SK-N-SH (cell line): Measurements from ENCODE around the gene CD81. TPM values are rescaled to one million over a fixed set of nuclear protein-coding genes. Genes with fewer than 3 reads are reported as not detected.

Experiments
- CTCF ChIA-PET: fragments of 300-600, 350-600 bp; formaldehyde crosslinking; extraction: SDS; loops from one replicate; lab custom pipeline; 2021; lab: Yijun Ruan, JAX
- POLR2A ChIA-PET: fragments of 350-600 bp; sonication (Branson Sonifier 250); formaldehyde crosslinking; extraction: SDS; loops from one replicate; lab custom pipeline; 2020; ENCODE audit warnings: antibody characterized with exemption, inconsistent platforms; lab: Yijun Ruan, JAX
- DNase-seq: peaks from one replicate; pipeline ENCODE4 v3.0.0; 2012
- H2AFZ ChIP-seq: fragments of 200-600 bp; sonication (generic); 2 replicates; pipeline ENCODE4 v1.8.1; 2016; ENCODE audit warnings: antibody characterized with exemption, mild to moderate bottlenecking, low read depth
- H3F3A ChIP-seq: fragments of 200-600 bp; sonication (generic); replicated peaks from 2 replicates; pipeline ENCODE3; 2016; ENCODE audit warnings: antibody characterized with exemption, mild to moderate bottlenecking; ENCODE audit not compliant: insufficient read depth
- H3K27ac ChIP-seq, 2 experiments: fragments of 200-500 bp in 1 of 2; fragments of 200-600 bp in 1 of 2; sonication (Bioruptor generic) in 1 of 2; sonication (generic), shearing (Covaris generic) in 1 of 2; 2 replicates each; pipeline versions ENCODE4 v1.5.1 to v1.6.1; 2014 to 2016; ENCODE audit warnings: low read depth in 2 of 2, inconsistent platforms in 1 of 2, low read length in 1 of 2, mild to moderate bottlenecking in 1 of 2, mixed read lengths in 1 of 2
- H3K27me3 ChIP-seq: fragments of 200-600 bp; sonication (generic), shearing (Covaris generic); 2 replicates; pipeline ENCODE4 v1.6.1; 2016; ENCODE audit warnings: mixed run types; ENCODE audit not compliant: insufficient read depth
- H3K36me3 ChIP-seq, 2 experiments: fragments of 200-500 bp in 1 of 2; fragments of 200-600 bp in 1 of 2; sonication (Bioruptor generic) in 1 of 2; sonication (generic) in 1 of 2; replicated peaks in 1 of 2; 2 replicates each; pipeline versions ENCODE3 to v1.5.1; 2014 to 2016; ENCODE audit warnings: low read length in 1 of 2, mild to moderate bottlenecking in 1 of 2; ENCODE audit not compliant: insufficient read depth in 2 of 2, control insufficient read depth in 1 of 2
- H3K4me1 ChIP-seq, 2 experiments: fragments of 200-500 bp in 1 of 2; fragments of 200-600 bp in 1 of 2; sonication (Bioruptor generic) in 1 of 2; sonication (generic), shearing (Covaris generic) in 1 of 2; 2 replicates each; pipeline versions ENCODE4 v1.5.1 to v1.6.1; 2014 to 2016; ENCODE audit warnings: low read depth in 1 of 2, low read length in 1 of 2, mixed run types in 1 of 2; ENCODE audit not compliant: insufficient read depth in 2 of 2, control insufficient read depth in 1 of 2
- H3K4me2 ChIP-seq: fragments of 200-600 bp; sonication (generic), shearing (Covaris generic); 2 replicates; pipeline ENCODE4 v1.6.1; 2017; ENCODE audit warnings: mixed run types
- H3K4me3 ChIP-seq, 2 experiments: fragments of 200-500 bp in 1 of 2; fragments of 200-600 bp in 1 of 2; sonication (Bioruptor generic) in 1 of 2; sonication (generic), shearing (Covaris generic) in 1 of 2; 2 replicates each; pipeline versions ENCODE4 v1.5.1 to v1.8.1; 2014 to 2016; ENCODE audit warnings: low read depth in 2 of 2, inconsistent platforms in 1 of 2, low read length in 1 of 2, mild to moderate bottlenecking in 1 of 2, mixed read lengths in 1 of 2, moderate library complexity in 1 of 2
- H3K79me2 ChIP-seq: fragments of 200-600 bp; sonication (generic); 2 replicates; pipeline ENCODE4 v1.8.1; 2017; ENCODE audit warnings: mild to moderate bottlenecking; ENCODE audit not compliant: insufficient read depth
- H3K9ac ChIP-seq: fragments of 200-600 bp; sonication (generic); 2 replicates; pipeline ENCODE4 v1.6.1; 2017; ENCODE audit warnings: mixed run types
- H3K9me2 ChIP-seq: fragments of 200-600 bp; sonication (generic); 2 replicates; pipeline ENCODE4 v1.6.1; 2017; ENCODE audit warnings: mixed run types
- H3K9me3 ChIP-seq: fragments of 200-600 bp; sonication (generic); 2 replicates; pipeline ENCODE4 v1.6.1; 2017; ENCODE audit warnings: mixed run types, mild to moderate bottlenecking, moderate library complexity
- H4K20me1 ChIP-seq: fragments of 200-600 bp; sonication (generic); 2 replicates; pipeline ENCODE4 v1.6.1; 2017; ENCODE audit warnings: mild to moderate bottlenecking, mixed run types; ENCODE audit not compliant: insufficient read depth
- CHD2 ChIP-seq: fragments of 150-350 bp; IDR thresholded peaks from 2 replicates; pipeline ENCODE4 v1.6.1; 2018; ENCODE audit warnings: low read length; ENCODE audit not compliant: partially characterized antibody
- FOXJ3 ChIP-seq: sonication (generic); formaldehyde crosslinking; IDR thresholded peaks from 2 replicates; pipeline ENCODE4 v1.5.1; 2020; ENCODE audit warnings: mild to moderate bottlenecking, missing genetic modification reagents
- GABPA ChIP-seq: IDR thresholded peaks from 2 replicates; pipeline ENCODE4 v1.4.0; 2012; ENCODE audit warnings: low read depth, mild to moderate bottlenecking
- IRF3 ChIP-seq: fragments of 150-350 bp; IDR thresholded peaks from 2 replicates; pipeline ENCODE4 v1.6.1; 2016; ENCODE audit warnings: mild to moderate bottlenecking, low read depth, low read length
- MXI1 ChIP-seq: IDR thresholded peaks from 2 replicates; pipeline ENCODE4 v1.6.1; 2012; ENCODE audit warnings: mild to moderate bottlenecking, low read depth, low read length, improper control_type of control experiment
- POLR2AphosphoS5 ChIP-seq: IDR thresholded peaks from 2 replicates; pipeline ENCODE4 v1.6.1; 2012; ENCODE audit warnings: low read depth, low read length
- RAD21 ChIP-seq: IDR thresholded peaks from 2 replicates; pipeline ENCODE4 v1.6.1; 2012; ENCODE audit warnings: mild to moderate bottlenecking, low read length
- RXRA ChIP-seq: IDR thresholded peaks from 2 replicates; pipeline ENCODE4 v1.4.0; 2012; ENCODE audit warnings: low read depth, mild to moderate bottlenecking, borderline replicate concordance
- SMC3 ChIP-seq: IDR thresholded peaks from 2 replicates; pipeline ENCODE4 v1.6.1; 2012; ENCODE audit warnings: low read depth, low read length, improper control_type of control experiment
- TEAD4 ChIP-seq: IDR thresholded peaks from 2 replicates; pipeline ENCODE4 v1.4.0; 2012; ENCODE audit warnings: mild to moderate bottlenecking, borderline replicate concordance; ENCODE audit not compliant: insufficient read depth
- WGBS: methylation state at CpG from one replicate; pipeline ENCODE4 v1.1.6; 2017; ENCODE audit warnings: low lambda C conversion rate; 5-methylcytosine and 5-hydroxymethylcytosine counted together
- polyA plus RNA-seq, 3 experiments: library from polyadenylated mRNA; depleted of rRNA; stranded (reverse); fragments of >200 nt; gene quantifications; 2 replicates each; pipeline ENCODE4 v1.2.3, GENCODE V29; 2012
- TF ChIP-seq, protein P1 (sequence below): IDR thresholded peaks from 2 replicates; pipeline ENCODE4 v1.4.0; 2012; ENCODE audit warnings: low read depth, borderline replicate concordance

The CD81 gene
- polyA plus RNA-seq, 1 of the 3 experiments (the other 2 are of a cell fraction) = 517 TPM

- no peak overlapping the region for H3K9ac ChIP-seq
- H4K20me1 ChIP-seq = no peaks in the 10 kb centered on the region
- no peak for TF ChIP-seq GABPA
- ChIA-PET CTCF (interaction anchor here (1.7 kb wide), 1 partner anchor 74 kb away, joined by 3 read pairs; no protein-coding TSS in a partner anchor), POLR2A (no interaction called here)
- H3K79me2 ChIP-seq = no peaks in the 10 kb centered on the region
- no peaks in the 10 kb centered on the region for H3K4me1 ChIP-seq
- no peak overlapping the region for H3K4me2 ChIP-seq
- H2AFZ ChIP-seq = no peak overlapping the region
- H3K27ac ChIP-seq = no peak overlapping the region
- H3K4me3 ChIP-seq = no peak overlapping the region
- no peaks in the 10 kb centered on the region for H3K9me2 ChIP-seq
- H3K27me3 ChIP-seq = no peaks in the 10 kb centered on the region
- H3F3A ChIP-seq = no peaks in the 10 kb centered on the region
- no peaks in the 10 kb centered on the region for H3K9me3 ChIP-seq
- WGBS = 20% methylated on average over 7 of the region's 10 CpGs
- no peak for DNase-seq
- no peaks in the 10 kb centered on the region for H3K36me3 ChIP-seq
Observed at GRCh38 chr11:2346586-2347307, 30.4 kb upstream of the CD81 start.

GRCh38 chr11:2347308-2347830 lies 29.7 kb upstream of the CD81 start:
- Histone ChIP-seq H3K4me3 (no peak overlapping the region), H3K4me1 (no peaks in the 10 kb centered on the region), H3F3A (no peaks in the 10 kb centered on the region), H3K9ac (no peak overlapping the region), H2AFZ (no peak overlapping the region), H3K27ac (no peak overlapping the region)
- POLR2A ChIA-PET = no interaction called here
- no peak for DNase-seq
- WGBS = 35% methylated on average over 9 of the region's 9 CpGs
- TF ChIP-seq IRF3 = no peak
- no peak for TF ChIP-seq FOXJ3 (CRISPR knock-in tag)
- TF ChIP-seq, protein P1, sequence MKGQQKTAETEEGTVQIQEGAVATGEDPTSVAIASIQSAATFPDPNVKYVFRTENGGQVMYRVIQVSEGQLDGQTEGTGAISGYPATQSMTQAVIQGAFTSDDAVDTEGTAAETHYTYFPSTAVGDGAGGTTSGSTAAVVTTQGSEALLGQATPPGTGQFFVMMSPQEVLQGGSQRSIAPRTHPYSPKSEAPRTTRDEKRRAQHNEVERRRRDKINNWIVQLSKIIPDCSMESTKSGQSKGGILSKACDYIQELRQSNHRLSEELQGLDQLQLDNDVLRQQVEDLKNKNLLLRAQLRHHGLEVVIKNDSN = no peak
- no peak for TF ChIP-seq SMC3
- TF ChIP-seq CHD2 = no peak
- TF ChIP-seq MXI1 = no peak
- TF ChIP-seq RAD21 = no peak
- TF ChIP-seq RXRA = no peak
- TF ChIP-seq POLR2AphosphoS5 = no peak
- TF ChIP-seq TEAD4 = no peak
- TF ChIP-seq, all 33 proteins: peak for 0
- H3K27me3 ChIP-seq = no peaks in the 10 kb centered on the region
- no peaks in the 10 kb centered on the region for H3K9me2 ChIP-seq
- H4K20me1 ChIP-seq = no peaks in the 10 kb centered on the region
- H3K36me3 ChIP-seq = no peaks in the 10 kb centered on the region
- no peaks in the 10 kb centered on the region for H3K9me3 ChIP-seq
- H3K4me2 ChIP-seq = no peak overlapping the region
- H3K79me2 ChIP-seq = no peaks in the 10 kb centered on the region
- CTCF ChIA-PET = no interaction called here
